NCI-H2081 (cell line): ENCODE results near the gene OR52A5.

Source experiments
- DNase-seq, 2 experiments: peaks; one replicate each; lab custom pipeline; 2025; lab: John Stamatoyannopoulos, UW

The OR52A5 gene

DNA sequence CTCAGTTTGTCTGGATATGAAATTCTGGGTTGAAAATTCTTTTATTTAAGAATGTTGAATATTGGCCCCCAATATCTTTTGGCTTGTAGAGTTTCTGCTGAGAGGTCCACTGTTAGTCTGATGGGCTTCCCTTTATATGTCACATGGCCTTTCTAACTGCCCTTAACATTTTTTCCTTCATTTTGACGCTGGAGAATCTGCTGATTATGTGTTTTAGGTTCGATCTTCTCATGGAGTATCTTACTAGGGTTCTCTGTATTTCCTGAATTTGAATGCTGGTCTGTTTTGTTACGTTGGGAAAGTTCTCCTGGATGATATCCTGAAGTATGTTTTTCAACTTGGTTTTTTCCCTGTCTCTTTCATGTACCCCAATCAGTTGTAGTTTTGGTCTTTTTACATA, 22.8 kb downstream of the OR52A5 start:
- DNase-seq, result no peak

DNA sequence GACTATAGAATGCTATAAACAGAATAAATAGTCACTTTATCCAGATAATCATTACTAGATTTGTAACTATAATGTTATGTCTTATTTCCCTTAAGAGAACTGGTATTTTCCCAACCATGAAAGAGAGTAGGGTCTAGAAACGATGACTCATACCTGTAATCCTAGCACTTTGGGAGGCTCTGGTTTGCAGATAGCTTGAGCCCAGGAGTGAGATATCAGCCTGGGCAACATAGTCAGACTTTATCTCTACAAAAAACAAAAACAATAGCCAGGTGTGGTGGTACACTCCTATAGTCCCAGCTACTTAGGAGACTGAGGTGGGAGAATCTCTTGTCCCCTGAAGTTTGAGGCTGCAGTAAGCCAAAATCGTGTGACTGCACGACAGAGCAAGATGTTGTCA, 30.9 kb downstream of the OR52A5 start:
- DNase-seq, result no peak

- no peak for DNase-seq
Measured at GRCh38 chr11:5103066-5103465, 35.1 kb downstream of the OR52A5 start.

GRCh38 chr11:5102246-5102645, 35.9 kb downstream of the OR52A5 start:
- no peak for DNase-seq

GRCh38 chr11:5096011-5096410, 42.1 kb downstream of the OR52A5 start:
- DNase-seq, result no peak

GRCh38 chr11:5092821-5093585, 45.2 kb downstream of the OR52A5 start:
- no peak for DNase-seq

DNA sequence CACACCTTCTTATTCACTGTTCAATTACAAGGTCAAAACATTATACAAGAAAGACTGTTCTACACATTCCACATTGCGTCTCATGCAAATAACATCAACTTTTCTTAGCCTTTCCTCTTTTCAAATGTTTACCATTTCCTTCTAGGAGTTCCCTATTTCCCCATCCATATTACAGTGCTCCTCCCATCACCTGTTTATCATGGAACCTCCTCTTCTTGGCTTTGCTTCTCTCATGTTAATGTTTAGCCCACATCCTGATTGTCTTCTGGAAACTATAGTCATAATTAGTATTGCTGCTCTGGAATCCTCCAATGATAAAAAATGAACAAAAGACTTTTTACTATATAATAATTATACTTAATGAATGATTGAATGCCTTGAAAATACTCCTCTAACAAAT, 47.5 kb downstream of the OR52A5 start:
- DNase-seq, result no peak

DNA sequence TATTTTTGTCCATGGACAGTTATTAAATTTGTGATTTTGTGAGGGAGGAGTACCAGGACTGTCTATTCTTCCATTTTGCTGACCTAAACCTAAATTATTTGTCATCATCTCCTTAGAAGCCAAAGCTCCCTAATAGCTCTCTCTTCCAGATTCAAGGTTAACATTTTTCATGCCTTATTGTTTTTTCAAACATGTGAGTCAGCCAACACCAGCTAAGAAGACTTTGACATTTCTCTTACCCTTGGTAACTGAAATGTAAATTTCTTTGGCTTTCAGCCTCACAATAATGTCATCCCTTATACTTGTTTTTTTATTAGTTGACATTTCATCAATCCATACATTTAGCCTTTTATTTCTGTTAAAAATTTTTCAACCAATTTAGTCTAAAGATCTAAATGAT, 49.6 kb downstream of the OR52A5 start:
- no peak for DNase-seq

- DNase-seq, result no peak
Measured at GRCh38 chr11:5083602-5084001, 54.6 kb downstream of the OR52A5 start.

GRCh38 chr11:5081405-5081804, 56.8 kb downstream of the OR52A5 start:
- DNase-seq, result no peak
